HepG2 (cell line): ENCODE data around the gene WDR31. TPM values are rescaled to one million over a fixed set of nuclear protein-coding genes. Genes with fewer than 3 reads are reported as not detected.
A peak's percentile ranks its signal among the peaks of the same experiment; 100 is the strongest.

ENCODE experiments used
- ARID2 ChIP-seq: sonication (generic); formaldehyde crosslinking; IDR thresholded peaks from 2 replicates; pipeline ENCODE4 v1.8.1; 2022; ENCODE audit warnings: mild to moderate bottlenecking, missing genetic modification reagents, borderline replicate concordance
- BHLHE40 ChIP-seq: IDR thresholded peaks from 2 replicates; pipeline ENCODE4 v1.6.1; 2011; ENCODE audit warnings: low read length, improper control_type of control experiment
- CREB1 ChIP-seq, 2 experiments: fragments of 450-650 bp in 1 of 2; IDR thresholded peaks; 2 replicates each; pipeline ENCODE4 v1.6.1; 2016 to 2017; ENCODE audit warnings: control low read depth in 1 of 2, mild to moderate bottlenecking in 1 of 2, missing compliant biosample characterization in 1 of 2, missing genetic modification characterization in 1 of 2
- FOSL2 ChIP-seq: sonication (generic); formaldehyde crosslinking; IDR thresholded peaks from 2 replicates; pipeline ENCODE4 v1.4.0; 2020; ENCODE audit warnings: missing genetic modification reagents
- GABPB1 ChIP-seq: IDR thresholded peaks from 2 replicates; pipeline ENCODE4 v1.6.1; 2016; ENCODE audit warnings: mild to moderate bottlenecking, missing genetic modification reagents, moderate library complexity, missing compliant biosample characterization
- MED1 ChIP-seq: sonication (generic); formaldehyde crosslinking; IDR thresholded peaks from 2 replicates; pipeline ENCODE4 v1.4.0; 2020; ENCODE audit warnings: missing genetic modification reagents
- PLRG1 ChIP-seq: fragments of 450-650 bp; conservative IDR thresholded peaks from 2 replicates; pipeline ENCODE4 v1.6.1; 2016
- PRMT3 ChIP-seq: sonication (generic); formaldehyde crosslinking; IDR thresholded peaks from 2 replicates; pipeline ENCODE4 v1.8.1; 2022; ENCODE audit warnings: low read depth, mild to moderate bottlenecking, moderate library complexity, missing genetic modification reagents, borderline replicate concordance
- RARG ChIP-seq: sonication (generic); formaldehyde crosslinking; IDR thresholded peaks from 2 replicates; pipeline ENCODE4 v1.4.0; 2020; ENCODE audit warnings: low read depth, mild to moderate bottlenecking, missing genetic modification reagents
- SALL2 ChIP-seq: sonication (generic); formaldehyde crosslinking; IDR thresholded peaks from 2 replicates; pipeline ENCODE4 v1.8.1; 2023; ENCODE audit warnings: mild to moderate bottlenecking, missing genetic modification reagents, inconsistent platforms
- SIX4 ChIP-seq: sonication (generic); formaldehyde crosslinking; IDR thresholded peaks from 2 replicates; pipeline ENCODE4 v1.4.0; 2020; ENCODE audit warnings: missing genetic modification reagents
- SMAD1 ChIP-seq: sonication (generic); formaldehyde crosslinking; IDR thresholded peaks from 2 replicates; pipeline ENCODE4 v1.4.0; 2020; ENCODE audit warnings: missing genetic modification reagents, low read depth, mild to moderate bottlenecking, borderline replicate concordance
- TCF12 ChIP-seq, 2 experiments: fragments of 450-650 bp in 1 of 2; sonication (generic) in 1 of 2; formaldehyde crosslinking in 1 of 2; IDR thresholded peaks; 2 replicates each; pipeline versions ENCODE4 v1.6.1 to v1.8.0; 2017 to 2022; ENCODE audit warnings: antibody characterized with exemption in 1 of 2, mild to moderate bottlenecking in 1 of 2, missing genetic modification reagents in 1 of 2, moderate library complexity in 1 of 2
- THAP11 ChIP-seq: IDR thresholded peaks from 2 replicates; pipeline ENCODE4 v1.6.1; 2016; ENCODE audit warnings: missing biosample characterization, missing genetic modification reagents
- ZBTB8A ChIP-seq: sonication (generic); formaldehyde crosslinking; IDR thresholded peaks from 2 replicates; pipeline ENCODE4 v1.4.0; 2020; ENCODE audit warnings: mild to moderate bottlenecking, low read depth, missing genetic modification reagents, borderline replicate concordance
- ZFX ChIP-seq: sonication (generic); formaldehyde crosslinking; IDR thresholded peaks from 2 replicates; pipeline ENCODE4 v1.4.0; 2020; ENCODE audit warnings: mild to moderate bottlenecking, low read depth, missing genetic modification reagents, moderate library complexity
- ZNF138 ChIP-seq: sonication (generic); formaldehyde crosslinking; IDR thresholded peaks from 2 replicates; pipeline ENCODE4 v1.5.0; 2020; ENCODE audit warnings: mild to moderate bottlenecking, low read depth, missing genetic modification reagents
- ZNF282 ChIP-seq: fragments of 450-650 bp; IDR thresholded peaks from 2 replicates; pipeline ENCODE4 v1.6.1; 2018; ENCODE audit not compliant: partially characterized antibody
- ZNF34 ChIP-seq: sonication (generic); formaldehyde crosslinking; IDR thresholded peaks from 2 replicates; pipeline ENCODE4 v1.4.0; 2020; ENCODE audit warnings: mild to moderate bottlenecking, missing genetic modification reagents, borderline replicate concordance
- ZNF543 ChIP-seq: sonication (generic); formaldehyde crosslinking; IDR thresholded peaks from 2 replicates; pipeline ENCODE4 v1.4.0; 2020; ENCODE audit warnings: mild to moderate bottlenecking, missing genetic modification reagents
- ZNF547 ChIP-seq: sonication (generic); formaldehyde crosslinking; IDR thresholded peaks from 2 replicates; pipeline ENCODE4 v1.5.1; 2020; ENCODE audit warnings: mild to moderate bottlenecking, missing genetic modification reagents
- ZNF850 ChIP-seq: sonication (generic); formaldehyde crosslinking; conservative IDR thresholded peaks from 2 replicates; pipeline ENCODE4 v1.9.0; 2021; ENCODE audit warnings: mild to moderate bottlenecking, missing genetic modification reagents
- polyA plus RNA-seq, 8 experiments: library from polyadenylated mRNA; depleted of rRNA in 3 of 8; stranded (reverse) in 7 of 8; unstranded in 1 of 8; fragments of >200 nt; fragmentation: Illumina TruSeq in 4 of 8; extraction: Trizol in 4 of 8; gene quantifications; 2 replicates each; pipeline versions ENCODE4 v1.2.1 to v1.2.3, GENCODE V29; 2011 to 2016; ENCODE audit warnings: low read depth in 4 of 8, missing spikeins in 1 of 8, mixed read lengths in 1 of 8; ENCODE audit not compliant: insufficient read depth in 1 of 8
- total RNA-seq, 5 experiments: library from RNA; depleted of rRNA; stranded (reverse); fragments of >200 nt; fragmentation: Illumina TruSeq; extraction: Trizol; gene quantifications; 2 replicates each; pipeline ENCODE4 v1.2.3, GENCODE V29; 2016; ENCODE audit warnings: low read depth in 1 of 5
- TF ChIP-seq, protein P1 (sequence below): sonication (generic); formaldehyde crosslinking; IDR thresholded peaks from 2 replicates; pipeline ENCODE4 v1.5.0; 2020; ENCODE audit warnings: missing genetic modification reagents, mild to moderate bottlenecking, borderline replicate concordance
- TF ChIP-seq, protein P2 (sequence below): sonication (generic); formaldehyde crosslinking; IDR thresholded peaks from 2 replicates; pipeline ENCODE4 v1.4.0; 2020; ENCODE audit warnings: mild to moderate bottlenecking, low read depth, missing genetic modification reagents
- TF ChIP-seq, protein P3 (sequence below): sonication (generic); formaldehyde crosslinking; IDR thresholded peaks from 2 replicates; pipeline ENCODE4 v1.9.0; 2021; ENCODE audit warnings: missing genetic modification reagents, borderline replicate concordance

The WDR31 gene
- total and polyA plus RNA-seq, 2 of the 13 experiments (the other 11 are each of a cell fraction or from before 2014, with no cell fraction given) = 0.33 to 1.7 TPM

DNA sequence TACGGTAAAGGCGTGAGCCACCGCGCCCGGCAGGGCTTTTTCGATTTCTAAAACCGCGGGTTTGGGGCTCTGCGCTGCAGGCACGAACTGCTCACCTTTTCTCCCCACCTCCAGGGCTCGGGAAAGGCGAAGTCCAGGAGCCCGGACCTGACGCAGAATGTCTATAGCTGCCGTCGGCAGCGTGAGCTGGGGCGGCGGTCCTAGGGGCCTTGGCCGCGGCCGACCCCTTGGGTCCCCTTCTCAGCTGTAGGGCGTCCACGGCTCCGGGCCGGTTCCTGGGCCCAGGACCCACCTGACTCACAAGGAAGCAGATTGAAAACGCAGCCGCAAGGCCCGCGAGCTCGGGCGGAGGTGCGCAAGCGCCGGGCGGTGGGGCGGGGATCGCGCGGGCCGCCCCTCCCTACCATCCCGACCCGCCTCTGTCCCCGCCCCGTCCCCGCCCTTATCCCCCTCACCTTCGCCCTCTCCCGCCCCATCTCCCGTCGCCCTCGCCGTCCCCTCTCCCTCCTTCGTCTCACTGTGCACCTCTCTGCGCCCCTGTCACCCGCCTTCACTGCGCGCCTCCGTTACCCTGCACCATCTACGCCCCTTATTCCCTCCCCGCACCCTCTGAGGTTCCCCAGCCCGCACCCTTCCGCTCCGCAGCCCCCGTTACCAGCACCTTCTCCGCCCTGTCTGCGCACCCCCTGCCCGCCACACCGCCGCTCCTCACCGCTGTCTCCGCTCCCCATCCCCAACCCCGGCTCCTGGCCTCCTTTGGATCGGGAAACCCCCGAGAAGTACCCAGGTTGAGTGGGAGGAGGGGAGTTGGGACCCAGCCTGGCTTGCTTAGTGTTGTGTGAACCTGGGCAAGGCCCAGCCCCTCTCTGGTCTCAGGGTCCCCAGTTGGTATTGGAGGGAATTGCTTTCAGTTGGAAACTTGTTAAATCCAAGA lies 36.8 kb upstream of the WDR31 start, which contains the start of gene HDHD3 (continued):
- TF ChIP-seq ZNF138 (no peak), ZNF543 (CRISPR knock-in tag) (no peak; the same call in 1 of the 2 replicates), SMAD1 (CRISPR knock-in tag) (no peak; the same call in 1 of the 2 replicates), PLRG1 (no peak), ZFX (peak; percentile 83), SALL2 (CRISPR knock-in tag) (peak; percentile 73; the same call in 1 of the 2 replicates), ZNF850 (CRISPR knock-in tag) (0 out of 2 replicates have a peak, but pooled peaks have one; percentile 36), ZNF547 (CRISPR knock-in tag) (no peak), RARG (CRISPR knock-in tag) (no peak), ARID2 (peak; percentile 49; the same call in 1 of the 2 replicates), BHLHE40 (no peak), MED1 (CRISPR knock-in tag) (peak; percentile 44; the same call in 1 of the 2 replicates), TCF12 (IDR thresholded peaks at IDR 0.05) (no peak), TCF12 (CRISPR knock-in tag; IDR thresholded peaks at IDR 0.05) (no peak), ZNF34 (no peak), CREB1 (IDR thresholded peaks at IDR 0.05) (no peak), CREB1 (CRISPR knock-in tag; IDR thresholded peaks at IDR 0.05) (no peak), THAP11 (peak; percentile 43; the same call in 1 of the 2 replicates), GABPB1 (peak; percentile 77), ZNF282 (no peak), SIX4 (no peak), PRMT3 (no peak), FOSL2 (CRISPR knock-in tag) (0 out of 2 replicates have a peak, but pooled peaks have one; percentile 25), ZBTB8A (CRISPR knock-in tag) (no peak)
- TF ChIP-seq, protein P1, sequence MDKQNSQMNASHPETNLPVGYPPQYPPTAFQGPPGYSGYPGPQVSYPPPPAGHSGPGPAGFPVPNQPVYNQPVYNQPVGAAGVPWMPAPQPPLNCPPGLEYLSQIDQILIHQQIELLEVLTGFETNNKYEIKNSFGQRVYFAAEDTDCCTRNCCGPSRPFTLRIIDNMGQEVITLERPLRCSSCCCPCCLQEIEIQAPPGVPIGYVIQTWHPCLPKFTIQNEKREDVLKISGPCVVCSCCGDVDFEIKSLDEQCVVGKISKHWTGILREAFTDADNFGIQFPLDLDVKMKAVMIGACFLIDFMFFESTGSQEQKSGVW (CRISPR knock-in tag) = 0 out of 2 replicates have a peak, but pooled peaks have one; percentile 40
- TF ChIP-seq, protein P2, sequence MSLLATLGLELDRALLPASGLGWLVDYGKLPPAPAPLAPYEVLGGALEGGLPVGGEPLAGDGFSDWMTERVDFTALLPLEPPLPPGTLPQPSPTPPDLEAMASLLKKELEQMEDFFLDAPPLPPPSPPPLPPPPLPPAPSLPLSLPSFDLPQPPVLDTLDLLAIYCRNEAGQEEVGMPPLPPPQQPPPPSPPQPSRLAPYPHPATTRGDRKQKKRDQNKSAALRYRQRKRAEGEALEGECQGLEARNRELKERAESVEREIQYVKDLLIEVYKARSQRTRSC (CRISPR knock-in tag) = 0 out of 2 replicates have a peak, but pooled peaks have one; percentile 36
- TF ChIP-seq, protein P3, sequence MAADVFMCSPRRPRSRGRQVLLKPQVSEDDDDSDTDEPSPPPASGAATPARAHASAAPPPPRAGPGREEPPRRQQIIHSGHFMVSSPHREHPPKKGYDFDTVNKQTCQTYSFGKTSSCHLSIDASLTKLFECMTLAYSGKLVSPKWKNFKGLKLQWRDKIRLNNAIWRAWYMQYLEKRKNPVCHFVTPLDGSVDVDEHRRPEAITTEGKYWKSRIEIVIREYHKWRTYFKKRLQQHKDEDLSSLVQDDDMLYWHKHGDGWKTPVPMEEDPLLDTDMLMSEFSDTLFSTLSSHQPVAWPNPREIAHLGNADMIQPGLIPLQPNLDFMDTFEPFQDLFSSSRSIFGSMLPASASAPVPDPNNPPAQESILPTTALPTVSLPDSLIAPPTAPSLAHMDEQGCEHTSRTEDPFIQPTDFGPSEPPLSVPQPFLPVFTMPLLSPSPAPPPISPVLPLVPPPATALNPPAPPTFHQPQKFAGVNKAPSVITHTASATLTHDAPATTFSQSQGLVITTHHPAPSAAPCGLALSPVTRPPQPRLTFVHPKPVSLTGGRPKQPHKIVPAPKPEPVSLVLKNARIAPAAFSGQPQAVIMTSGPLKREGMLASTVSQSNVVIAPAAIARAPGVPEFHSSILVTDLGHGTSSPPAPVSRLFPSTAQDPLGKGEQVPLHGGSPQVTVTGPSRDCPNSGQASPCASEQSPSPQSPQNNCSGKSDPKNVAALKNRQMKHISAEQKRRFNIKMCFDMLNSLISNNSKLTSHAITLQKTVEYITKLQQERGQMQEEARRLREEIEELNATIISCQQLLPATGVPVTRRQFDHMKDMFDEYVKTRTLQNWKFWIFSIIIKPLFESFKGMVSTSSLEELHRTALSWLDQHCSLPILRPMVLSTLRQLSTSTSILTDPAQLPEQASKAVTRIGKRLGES (CRISPR knock-in tag) = no peak
